LNCAP (cell line): ENCODE measurements around the gene BAD.

Experiments used
- CTCF ChIP-seq: fragments of 450-650 bp; IDR thresholded peaks from 2 replicates; pipeline ENCODE4 v1.5.1; 2017; ENCODE audit warnings: mild to moderate bottlenecking

Gene BAD

GRCh38 chr11:64258356-64258755, 26.1 kb downstream of the BAD start:
- TF ChIP-seq CTCF = no peak

- TF ChIP-seq CTCF = no peak
Measured at GRCh38 chr11:64256300-64256699, 28.2 kb downstream of the BAD start.

GRCh38 chr11:64255135-64256128, 29.0 kb downstream of the BAD start:
- TF ChIP-seq CTCF = no peak

GRCh38 chr11:64254326-64254725, 30.1 kb downstream of the BAD start:
- TF ChIP-seq CTCF = no peak

GRCh38 chr11:64253481-64253880, 31.0 kb downstream of the BAD start:
- no peak for TF ChIP-seq CTCF

GRCh38 chr11:64253043-64253442, 31.4 kb downstream of the BAD start:
- no peak for TF ChIP-seq CTCF

- peak; percentile 23 for TF ChIP-seq CTCF
Measured at GRCh38 chr11:64252003-64252872, 32.2 kb downstream of the BAD start.
